Stimulated activated CD4-positive, alpha-beta T cell treated with anti-CD3 and anti-CD28 coated beads, Interleukin-4, amount 100 ng/mL, for 1 hour (primary cell): ENCODE results near the gene NPC2.
"Not testable (repeated sequence)": the region's sequence is repeated elsewhere in the genome, so short reads cannot be mapped to it uniquely, and the experiment has no call there.

Experiments
- DNase-seq: peaks from one replicate; pipeline ENCODE4 v3.0.0-alpha.2; 2020

Gene NPC2

DNA sequence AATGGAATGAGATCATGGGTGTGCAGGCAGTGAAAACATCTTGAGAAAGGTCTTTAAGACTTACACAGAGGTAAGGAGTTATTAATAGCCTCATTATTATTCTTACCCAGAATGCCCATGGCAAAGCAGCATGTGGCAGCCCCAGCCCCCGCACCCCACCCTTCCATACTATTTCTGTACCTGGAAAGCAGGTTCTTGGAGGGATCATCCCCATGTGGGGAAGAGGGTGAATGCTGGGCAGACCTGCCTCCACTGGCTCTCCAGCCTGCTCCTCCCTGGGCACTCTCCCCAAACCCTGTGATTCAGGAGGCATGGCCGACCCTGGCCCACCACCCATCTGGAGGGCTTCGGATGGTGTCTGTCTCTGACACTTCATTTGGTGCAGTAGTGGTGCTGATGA lies 28.3 kb downstream of the NPC2 start:
- DNase-seq = no peak

DNA sequence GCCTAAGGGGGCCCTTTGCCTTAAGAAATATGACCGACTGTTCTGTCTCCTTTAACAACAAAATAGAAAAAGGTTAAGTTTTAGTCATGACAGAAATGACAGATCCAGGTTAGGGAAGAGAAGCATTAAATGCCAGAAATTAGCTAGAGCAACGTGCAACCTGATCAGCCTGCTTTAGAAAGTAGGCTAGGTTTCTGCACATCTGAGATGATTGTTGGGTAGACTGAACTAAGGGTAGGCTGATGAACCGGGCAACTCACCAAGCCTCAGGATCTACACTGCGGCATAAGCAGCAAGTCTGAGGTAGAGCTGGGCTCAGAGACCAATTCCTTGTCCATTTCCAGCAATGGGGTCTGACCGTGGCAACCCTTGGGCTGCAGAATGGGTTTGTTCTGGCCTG lies 29.4 kb downstream of the NPC2 start:
- no peak for DNase-seq

DNA sequence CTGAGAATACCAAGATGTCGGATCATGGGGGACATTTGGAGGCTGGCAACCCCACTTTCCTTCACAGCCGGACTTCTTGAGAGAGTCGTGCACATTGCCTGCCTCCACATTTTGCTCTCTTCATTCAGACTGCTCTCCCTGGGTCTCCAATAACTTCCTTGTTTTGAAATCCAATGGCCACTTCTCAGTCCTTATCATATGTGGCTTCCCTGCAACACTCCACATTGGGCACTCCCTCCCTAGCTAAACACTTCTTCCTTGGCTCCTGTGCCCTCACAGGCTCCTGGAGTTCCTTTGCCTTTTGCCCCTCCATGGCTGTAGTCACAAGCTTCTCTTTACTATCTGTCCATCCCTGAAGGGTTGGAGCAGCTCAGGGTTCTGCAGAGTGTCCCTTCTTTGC lies 30.1 kb downstream of the NPC2 start:
- DNase-seq = no peak

DNA sequence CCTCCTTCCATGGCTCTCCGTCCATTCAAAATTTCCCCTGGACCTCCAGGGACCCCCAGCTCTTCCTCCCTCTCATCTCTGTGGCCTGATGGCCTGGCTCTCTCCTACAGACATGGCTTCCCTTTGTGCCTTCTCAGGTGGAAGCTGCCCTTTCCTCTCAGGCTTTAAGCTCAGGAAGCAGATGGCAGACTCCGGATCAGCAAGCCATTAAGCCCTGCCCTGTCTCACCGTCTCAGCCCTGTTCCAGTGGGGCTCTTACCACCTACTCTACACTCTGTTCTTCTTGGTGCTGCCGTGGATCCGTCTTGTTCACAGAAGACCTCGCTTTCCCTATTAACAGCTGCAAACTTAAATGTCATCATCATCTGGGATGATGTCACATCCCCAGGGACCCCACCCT lies 33.1 kb downstream of the NPC2 start:
- no peak for DNase-seq

DNA sequence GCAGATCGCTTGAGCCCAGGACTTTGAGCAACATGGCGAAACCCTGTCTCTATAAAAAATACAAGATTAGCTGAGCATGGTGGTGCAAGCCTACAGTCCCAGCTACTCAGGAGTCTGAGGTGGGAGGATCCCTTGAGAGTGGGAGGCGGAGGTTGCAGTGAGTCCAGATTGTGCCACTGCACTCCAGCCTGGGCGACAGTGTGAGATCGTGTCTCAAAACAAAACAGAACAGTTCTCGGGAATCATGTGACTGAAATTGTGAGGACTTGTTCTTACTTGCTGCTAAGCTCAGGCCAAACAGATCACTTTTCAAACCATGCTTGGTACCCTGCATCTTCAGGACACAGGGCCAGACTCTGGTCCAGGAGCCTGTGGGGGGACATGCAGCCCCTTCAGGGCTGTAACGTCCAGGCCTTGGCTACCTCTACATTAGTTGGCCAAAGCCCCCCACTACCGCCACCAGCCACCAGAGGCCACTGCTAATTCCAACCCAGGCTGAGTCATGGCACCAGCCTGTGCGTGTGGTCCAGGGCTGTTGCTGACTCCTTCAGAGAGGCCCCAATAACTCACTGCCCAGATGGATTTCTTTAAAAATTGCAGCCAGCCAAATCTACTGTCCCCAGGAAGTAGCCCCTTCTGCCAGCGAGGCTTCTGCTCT lies 33.7 kb downstream of the NPC2 start:
- peak; percentile 28 for DNase-seq

DNA sequence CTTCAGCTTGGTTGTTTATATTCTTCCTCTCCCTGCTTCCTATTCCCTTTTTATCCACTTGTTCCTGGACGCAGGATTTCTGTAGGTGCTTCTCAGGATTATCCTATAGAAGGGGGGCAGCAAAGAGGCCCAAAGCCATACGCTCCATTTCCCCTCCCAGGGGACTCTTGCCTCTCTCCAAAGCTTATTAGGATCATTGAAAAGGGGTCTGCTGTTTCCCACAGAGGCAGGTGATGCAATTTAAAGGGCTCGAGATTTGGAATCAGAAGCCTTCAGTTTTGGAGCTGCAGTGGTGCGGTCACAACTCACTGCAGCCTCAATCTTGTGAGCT lies 35.6 kb downstream of the NPC2 start:
- DNase-seq = no peak

DNA sequence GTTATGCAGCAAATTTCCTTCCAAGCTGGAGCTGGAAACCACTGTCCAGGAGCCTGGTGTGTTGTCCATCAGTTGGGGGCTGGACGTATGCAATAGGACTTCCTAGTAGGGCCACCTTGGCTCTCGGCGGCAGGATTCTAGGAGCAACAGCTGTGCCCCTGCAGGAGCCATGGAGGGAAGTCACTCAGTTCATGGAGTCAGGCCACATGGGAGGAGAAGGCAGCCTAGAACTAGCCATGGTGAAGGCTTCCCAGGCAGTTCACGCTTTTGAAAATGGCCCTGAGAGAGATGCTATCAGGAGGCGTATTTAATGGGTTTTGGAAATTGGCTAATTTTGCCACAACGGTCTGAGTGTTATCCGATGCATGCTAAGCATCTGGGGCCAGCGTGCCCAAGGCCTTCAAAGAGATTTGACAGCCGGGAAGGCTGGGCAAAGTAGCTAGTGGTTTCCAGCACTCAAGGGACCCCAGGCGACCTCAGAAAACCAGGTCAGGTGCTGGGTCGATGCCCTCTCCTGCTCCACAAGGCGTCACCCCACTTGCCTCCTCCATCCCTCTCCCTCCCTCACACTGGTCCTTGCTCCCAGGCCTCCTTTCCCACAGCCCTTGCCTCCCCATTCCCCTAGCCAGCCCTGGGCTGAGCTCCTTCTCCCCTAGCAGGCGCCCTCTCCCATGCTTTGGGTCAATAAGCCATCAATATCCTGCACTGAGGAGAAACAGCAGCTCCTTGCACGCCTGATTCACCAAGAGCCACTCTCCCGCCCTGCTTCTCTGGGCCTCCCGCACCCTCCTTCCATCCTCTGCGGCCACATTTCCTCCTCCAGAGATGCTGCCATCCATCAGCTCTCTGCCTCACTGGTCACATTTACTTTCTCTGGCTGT lies 36.2 kb downstream of the NPC2 start:
- DNase-seq = no peak

DNA sequence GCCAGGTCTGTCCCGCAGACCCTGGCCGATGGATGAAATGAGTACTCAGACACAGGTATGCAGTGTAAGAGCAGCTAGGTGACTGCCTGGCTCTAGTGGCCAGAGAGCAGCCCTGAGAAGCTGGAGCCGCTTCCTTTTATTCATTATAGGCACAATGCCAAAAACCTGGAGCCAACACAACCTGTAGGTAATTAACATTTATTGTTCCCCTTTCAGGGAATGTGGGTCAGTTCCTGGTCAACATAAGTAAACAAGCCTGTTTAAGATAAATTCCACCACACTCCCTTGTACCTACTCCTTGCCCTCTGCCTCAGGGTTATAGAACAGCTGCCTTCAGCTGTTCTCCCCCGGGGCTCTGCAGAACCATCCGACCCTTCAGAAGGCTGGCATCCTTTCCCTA lies 38.7 kb downstream of the NPC2 start:
- DNase-seq = not testable (repeated sequence)

DNA sequence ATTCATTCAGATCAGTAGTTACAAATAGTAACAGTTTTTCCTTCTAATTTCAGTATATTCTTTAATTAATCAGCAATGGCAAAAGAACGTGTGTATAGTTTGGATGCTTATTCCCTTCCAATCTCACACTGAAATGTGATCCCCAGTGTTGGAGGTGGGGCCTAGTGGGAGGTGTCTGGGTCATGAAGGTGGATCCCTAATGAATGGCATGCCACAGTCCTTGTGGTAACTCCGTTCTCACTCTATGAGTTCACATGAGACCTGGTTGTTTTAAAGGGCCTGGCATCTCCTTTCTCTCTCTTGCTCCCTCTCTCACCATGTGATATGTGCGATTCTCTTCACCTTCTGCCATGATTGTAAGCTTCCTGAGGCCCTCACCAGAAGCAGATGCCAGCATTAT lies 48.2 kb downstream of the NPC2 start:
- no peak for DNase-seq

DNA sequence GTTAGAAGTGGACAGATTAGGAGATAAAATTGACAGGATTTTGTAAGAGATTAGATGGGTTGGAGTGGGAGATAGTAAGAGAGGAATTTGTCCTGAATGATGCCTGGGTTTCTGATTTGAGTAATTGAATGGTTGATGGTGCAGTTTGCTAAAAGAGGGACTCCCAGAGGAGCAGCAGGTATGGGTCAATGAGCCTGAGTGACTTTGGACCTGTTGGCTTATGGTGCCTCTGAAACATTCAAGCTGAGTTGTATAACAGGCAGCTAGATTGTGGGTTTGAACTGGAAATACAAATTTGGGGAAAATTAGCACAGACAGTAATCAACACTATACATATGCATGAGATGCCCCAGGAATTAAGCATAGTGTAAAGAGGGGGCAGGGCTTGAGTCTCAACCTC lies 50.3 kb downstream of the NPC2 start:
- no peak for DNase-seq

DNA sequence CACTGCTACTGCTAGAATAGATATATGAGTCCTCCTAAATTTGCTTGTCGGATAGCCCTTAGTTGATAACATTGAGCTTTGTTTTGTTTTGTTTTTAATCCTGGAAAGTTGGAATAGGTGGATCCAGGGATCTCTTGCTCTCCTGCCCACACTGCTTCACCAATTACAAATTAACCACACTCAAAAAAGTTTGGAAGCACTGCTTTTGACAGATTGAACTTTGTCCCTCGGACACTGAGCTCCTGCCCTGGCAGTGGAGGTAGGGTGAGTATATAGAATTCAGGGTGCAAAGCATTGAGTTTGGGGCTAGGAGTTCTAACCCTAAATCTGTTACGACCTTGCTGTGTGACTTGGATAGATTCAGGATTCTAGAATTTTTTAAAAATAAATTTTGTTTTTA lies 52.0 kb downstream of the NPC2 start:
- no peak for DNase-seq

DNA sequence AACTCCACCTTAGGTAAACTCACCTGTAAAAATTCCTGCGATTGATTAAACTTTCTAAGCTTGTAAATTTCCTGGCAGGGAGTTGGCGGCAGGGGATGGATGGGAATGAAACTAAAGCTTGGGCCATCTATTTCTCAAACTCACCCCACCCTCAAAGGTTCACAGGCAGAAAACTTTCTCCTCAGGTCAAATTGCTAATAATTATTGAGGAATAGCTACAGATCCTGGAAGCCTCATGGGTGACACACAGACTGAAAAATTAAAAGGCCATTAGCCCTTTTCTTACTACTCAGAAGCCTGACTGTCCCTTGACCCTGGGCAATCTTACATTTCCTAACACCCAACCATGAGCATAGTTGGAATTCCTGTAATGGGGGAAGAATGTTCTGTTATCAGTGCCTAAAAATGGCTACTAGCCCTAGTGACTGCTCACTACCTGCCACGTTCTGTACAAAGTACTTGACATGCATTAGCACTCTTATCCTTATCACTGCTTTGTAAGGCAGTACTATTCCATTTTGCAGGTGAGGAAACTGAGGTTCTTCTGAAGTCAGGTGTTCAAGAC lies 54.7 kb downstream of the NPC2 start:
- DNase-seq = no peak

DNA sequence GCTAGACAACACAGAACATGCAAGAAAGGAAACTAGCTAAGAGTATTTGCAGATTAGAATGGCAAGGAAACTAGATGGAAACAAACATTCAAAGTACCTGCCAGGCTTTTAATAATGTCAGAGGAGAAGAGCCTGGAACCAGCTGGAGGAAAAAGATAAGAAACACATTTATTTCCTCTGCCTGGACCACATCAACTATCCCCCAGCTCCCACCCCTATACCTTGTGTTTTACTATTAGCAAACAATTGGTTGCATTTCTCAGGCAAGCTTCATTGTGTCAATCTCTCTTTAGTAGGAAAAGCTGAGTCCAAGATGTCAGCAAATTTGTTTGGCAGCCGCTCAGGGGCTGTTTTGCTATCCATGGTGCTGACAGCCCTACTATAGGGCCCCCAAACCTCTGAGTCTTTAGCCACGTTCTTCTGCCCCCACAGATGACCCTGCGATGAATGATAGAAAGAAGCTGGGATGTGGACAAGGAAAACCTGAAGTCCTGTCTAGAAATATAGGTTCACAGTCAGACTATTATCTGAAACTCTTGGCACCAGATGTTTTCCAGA lies 55.5 kb downstream of the NPC2 start:
- no peak for DNase-seq

DNA sequence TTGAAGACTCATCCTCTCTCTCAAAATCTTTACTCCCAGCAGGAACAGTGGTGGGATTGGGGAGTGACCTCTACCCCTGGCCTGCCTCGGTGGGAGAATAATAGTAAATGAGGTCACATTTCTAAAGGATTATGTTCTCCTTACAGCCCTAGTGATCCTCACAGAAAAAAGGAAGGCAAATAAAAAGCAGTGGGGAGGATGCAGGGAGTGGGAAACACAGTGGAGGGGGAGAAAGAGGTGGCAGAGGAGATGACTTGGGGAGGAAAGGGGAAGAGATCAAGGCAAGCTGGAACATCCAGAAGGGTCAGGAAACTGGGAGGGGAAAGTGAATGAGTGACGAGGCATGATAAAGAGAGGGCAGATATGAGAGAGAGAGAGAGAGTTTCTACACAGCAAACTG lies 58.8 kb downstream of the NPC2 start:
- DNase-seq = no peak

DNA sequence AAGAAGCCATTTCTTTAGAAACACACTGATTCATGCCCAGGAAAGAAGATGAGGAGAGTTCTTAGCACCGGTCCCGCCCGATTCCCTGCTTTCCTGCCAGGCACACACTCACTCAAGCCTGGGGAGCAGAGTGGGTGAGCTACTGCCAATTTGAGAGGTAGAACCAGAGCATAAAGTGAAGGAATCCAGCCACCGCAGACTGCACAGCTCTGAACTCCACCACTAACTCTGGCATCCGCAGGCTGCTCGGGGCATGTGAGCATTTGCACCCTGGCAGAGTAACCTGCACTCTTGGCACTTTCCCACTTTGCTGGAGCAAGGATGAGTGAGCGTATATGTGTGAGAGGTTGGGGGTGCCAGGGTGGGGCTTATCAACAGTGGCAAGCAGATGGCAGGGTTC lies 63.1 kb downstream of the NPC2 start:
- no peak for DNase-seq
